Left hindlimb (tissue), 1 donor: ENCODE measurements around the gene VRK1.

Experiments
- DNase-seq: peaks from one replicate; pipeline ENCODE4 v3.0.0-alpha.2; 2018

Gene VRK1

GRCh38 chr14:96928779-96929380 is 131.7 kb downstream of the VRK1 start:
- DNase-seq: no peak

- no peak for DNase-seq
These were observed 132.8 kb downstream of the VRK1 start for GRCh38 chr14:96929950-96930349.

- DNase-seq: no peak
These were observed 133.3 kb downstream of the VRK1 start for GRCh38 chr14:96930526-96930925.
